Activated CD4-positive, CD25-positive, alpha-beta regulatory T cell treated with anti-CD3 and anti-CD28 coated beads, Interleukin-2, amount 50 U/mL, for 16 hours (primary cell): ENCODE results near the gene GSK3A.

ENCODE experiments used
- DNase-seq: peaks from one replicate; pipeline ENCODE4 v3.0.0-alpha.2; 2020; ENCODE audit warnings: low read depth, low spot score

The GSK3A gene

GRCh38 chr19:42242512-42243409, at the start of gene GSK3A:
Gene GSK3A (minus strand): TSS chr19:42242602. CDS start chr19:42242465, 137 bp downstream.
- peak; percentile 92 for DNase-seq

GRCh38 chr19:42291435-42291810, 49.0 kb upstream of the GSK3A start:
- DNase-seq, result no peak

GRCh38 chr19:42290523-42291434, 48.4 kb upstream of the GSK3A start:
- DNase-seq, result no peak

- no peak for DNase-seq
These were observed 47.7 kb upstream of the GSK3A start for GRCh38 chr19:42290136-42290522.

GRCh38 chr19:42289556-42290041, 47.2 kb upstream of the GSK3A start:
- DNase-seq, result no peak

GRCh38 chr19:42288881-42289555, 46.6 kb upstream of the GSK3A start:
- DNase-seq, result no peak

- no peak for DNase-seq
These were observed 46.0 kb upstream of the GSK3A start for GRCh38 chr19:42288387-42288786.

- DNase-seq, result no peak
These were observed 45.4 kb upstream of the GSK3A start for GRCh38 chr19:42287827-42288107.

- no peak for DNase-seq
These were observed 44.8 kb upstream of the GSK3A start for GRCh38 chr19:42287017-42287826.

- DNase-seq, result no peak
These were observed 44.1 kb upstream of the GSK3A start for GRCh38 chr19:42286349-42287016.

- no peak for DNase-seq
These were observed 43.6 kb upstream of the GSK3A start for GRCh38 chr19:42285988-42286348.

GRCh38 chr19:42285541-42285941, 43.1 kb upstream of the GSK3A start:
- DNase-seq, result no peak

GRCh38 chr19:42284591-42285341, 42.4 kb upstream of the GSK3A start:
- no peak for DNase-seq

- DNase-seq, result peak; percentile 64
These were observed 41.7 kb upstream of the GSK3A start for GRCh38 chr19:42284066-42284501.

- DNase-seq, result peak; percentile 93
These were observed 41.0 kb upstream of the GSK3A start for GRCh38 chr19:42283188-42284065.

GRCh38 chr19:42282819-42283187, 40.4 kb upstream of the GSK3A start:
- no peak for DNase-seq

- DNase-seq, result no peak
These were observed 39.7 kb upstream of the GSK3A start for GRCh38 chr19:42281827-42282762.
